Lower leg skin (tissue), 4 donors: ENCODE results near the gene CTBP2. TPM values are rescaled to one million over a fixed set of nuclear protein-coding genes. Genes with fewer than 3 reads are reported as not detected.

Experiments
- DNase-seq, 2 donors: peaks; one replicate each; pipeline ENCODE4 v3.0.0-alpha.2; 2019; ENCODE audit warnings: low spot score in 2 of 2
- H3K4me3 ChIP-seq: fragments of 200-600 bp; sonication (generic); 2 replicates; pipeline ENCODE4 v1.5.1; 2017; ENCODE audit warnings: mild to moderate bottlenecking, low read depth; ENCODE audit not compliant: poor library complexity, severe bottlenecking
- CTCF ChIP-seq, 3 donors: fragments of 450-650 bp; IDR thresholded peaks; one replicate each; pipeline ENCODE4 v1.5.1; 2016; ENCODE audit warnings: antibody characterized with exemption in 3 of 3, mild to moderate bottlenecking in 3 of 3, moderate library complexity in 2 of 3
- POLR2A ChIP-seq, 2 donors: fragments of 450-650 bp; IDR thresholded peaks; one replicate each; pipeline ENCODE4 v1.6.1; 2016 to 2017; ENCODE audit warnings: antibody characterized with exemption in 2 of 2, mild to moderate bottlenecking in 1 of 2, moderate library complexity in 1 of 2
- WGBS, 2 donors: methylation state at CpG; one replicate each; pipeline ENCODE4 v1.1.5; 2018; 5-methylcytosine and 5-hydroxymethylcytosine counted together
- intact Hi-C: fragments of 100-400 bp; cut with DNase I; formaldehyde crosslinking; loops from one replicate; pipeline ENCODE4 v1.15.0; 2023; ENCODE audit warnings: low total_unique reads
- total RNA-seq, 4 donors: library from RNA; depleted of rRNA; stranded (reverse); fragments of >200 nt; gene quantifications; one replicate each; pipeline ENCODE4 v1.1.0, GENCODE V29; 2016

The CTBP2 gene
- total RNA-seq, 4 donors from 2014 or later = 30.3 to 39.5 (median 32.2) TPM

GRCh38 chr10:125169915-125170314, 9.6 kb upstream of the CTBP2 start:
- WGBS, 2 donors = 84 to 85% methylated on average over 5 of the region's 5 CpGs
- TF ChIP-seq POLR2A (IDR thresholded peaks at IDR 0.05) = no peak
- TF ChIP-seq CTCF (IDR thresholded peaks at IDR 0.05) = no peak
- no peak overlapping the region for H3K4me3 ChIP-seq
- intact Hi-C loops = no loop called here
- peak in 1 of 2 donors; percentile 59 for DNase-seq

GRCh38 chr10:125169279-125169678, 8.9 kb upstream of the CTBP2 start:
- 60% methylated on average over 7 of the region's 7 CpGs for WGBS, 2 donors
- H3K4me3 ChIP-seq = no peak overlapping the region
- intact Hi-C loops = no loop called here
- peak in 1 of 2 donors; percentile 28 for DNase-seq
- TF ChIP-seq CTCF (IDR thresholded peaks at IDR 0.05) (no peak), POLR2A (IDR thresholded peaks at IDR 0.05) (no peak)

- 95% methylated on average over 12 of the region's 12 CpGs for WGBS, 2 donors
- H3K4me3 ChIP-seq = no peak overlapping the region
- TF ChIP-seq POLR2A (IDR thresholded peaks at IDR 0.05) = no peak
- no peak for TF ChIP-seq CTCF (IDR thresholded peaks at IDR 0.05)
- DNase-seq = peak in 1 of 2 donors; percentile 59
- intact Hi-C loops = no loop called here
Measured at GRCh38 chr10:125166658-125167057, 6.3 kb upstream of the CTBP2 start.

GRCh38 chr10:125165584-125166573, 5.5 kb upstream of the CTBP2 start:
- H3K4me3 ChIP-seq = no peak overlapping the region
- TF ChIP-seq POLR2A (IDR thresholded peaks at IDR 0.05) (no peak), CTCF (IDR thresholded peaks at IDR 0.05) (no peak)
- peak in 1 of 2 donors; percentile 52 for DNase-seq
- WGBS, 2 donors = 88 to 93% methylated on average over 16 of the region's 16 CpGs
- intact Hi-C loops = no loop called here

- DNase-seq = peak in 1 of 2 donors; percentile 54
- TF ChIP-seq CTCF (IDR thresholded peaks at IDR 0.05) (no peak), POLR2A (IDR thresholded peaks at IDR 0.05) (no peak)
- intact Hi-C loops = no loop called here
Measured at GRCh38 chr10:125164421-125164820, 4.1 kb upstream of the CTBP2 start.

More at GRCh38 chr10:125164421-125164820, 4.1 kb upstream of the CTBP2 start:
- 88 to 92% methylated on average over 10 of the region's 10 CpGs for WGBS, 2 donors
- no peak overlapping the region for H3K4me3 ChIP-seq
